ENCODE results near the gene SYNPO2. TPM values are rescaled to one million over a fixed set of nuclear protein-coding genes. Genes with fewer than 3 reads are reported as not detected.
A peak's percentile ranks its signal among the peaks of the same experiment; 100 is the strongest.

Gene SYNPO2
- total RNA-seq, 4 donors from 2014 or later: 144 to 400 (median 228) TPM

GRCh38 chr4:119104644-119105273 is 216.1 kb downstream of the SYNPO2 start:
- no peak overlapping the region for H3K4me3 ChIP-seq
- intact Hi-C loops (cut with DNase I; ENCODE audit: low total_unique reads): no loop called here
- no peaks in the 10 kb centered on the region for H3K27me3 ChIP-seq
- TF ChIP-seq POLR2A (IDR thresholded peaks at IDR 0.05) (no peak), CTCF (IDR thresholded peaks at IDR 0.05) (no peak)
- DNase-seq: no peak
- H3K36me3 ChIP-seq: no peaks in the 10 kb centered on the region
- H3K27ac ChIP-seq: peak overlapping the region in 1 of 2 donors; percentile 73
- no peaks in the 10 kb centered on the region for H3K4me1 ChIP-seq
- no peaks in the 10 kb centered on the region for H3K9me3 ChIP-seq

- TF ChIP-seq POLR2A (IDR thresholded peaks at IDR 0.05) (no peak), CTCF (IDR thresholded peaks at IDR 0.05) (no peak)
- Histone ChIP-seq H3K36me3 (no peaks in the 10 kb centered on the region), H3K27ac (peak overlapping the region in 1 of 2 donors; percentile 9), H3K4me3 (no peak overlapping the region), H3K27me3 (no peaks in the 10 kb centered on the region), H3K9me3 (no peaks in the 10 kb centered on the region), H3K4me1 (no peaks in the 10 kb centered on the region)
- DNase-seq: no peak
- intact Hi-C loops (cut with DNase I; ENCODE audit: low total_unique reads): no loop called here
Measured at GRCh38 chr4:119105605-119106004, 217.0 kb downstream of the SYNPO2 start.

- H3K4me1 ChIP-seq: no peaks in the 10 kb centered on the region
- H3K36me3 ChIP-seq: no peaks in the 10 kb centered on the region
- no peak for TF ChIP-seq POLR2A (IDR thresholded peaks at IDR 0.05)
- no peak for TF ChIP-seq CTCF (IDR thresholded peaks at IDR 0.05)
- no peak overlapping the region for H3K4me3 ChIP-seq
- DNase-seq: no peak
- H3K27ac ChIP-seq: peak overlapping the region in 1 of 2 donors; percentile 9
- no peaks in the 10 kb centered on the region for H3K27me3 ChIP-seq
- intact Hi-C loops (cut with DNase I; ENCODE audit: low total_unique reads): no loop called here
- H3K9me3 ChIP-seq: no peaks in the 10 kb centered on the region
Measured at GRCh38 chr4:119106036-119107000, 217.7 kb downstream of the SYNPO2 start.

- no peak for DNase-seq
- Histone ChIP-seq H3K36me3 (no peaks in the 10 kb centered on the region), H3K27me3 (no peaks in the 10 kb centered on the region), H3K9me3 (no peaks in the 10 kb centered on the region), H3K27ac (no peak overlapping the region), H3K4me1 (no peaks in the 10 kb centered on the region), H3K4me3 (no peak overlapping the region)
- TF ChIP-seq CTCF (IDR thresholded peaks at IDR 0.05) (no peak), POLR2A (IDR thresholded peaks at IDR 0.05) (no peak)
- intact Hi-C loops (cut with DNase I; ENCODE audit: low total_unique reads): no loop called here
Measured at GRCh38 chr4:119110121-119110520, 221.5 kb downstream of the SYNPO2 start.

Other genes starting within 250 kb of the SYNPO2 start
- gene METTL14, start 203.5 kb upstream of the SYNPO2 start, total RNA-seq: 10 to 100 TPM in 2 of 4 donors, 1 to 10 TPM in 2; 2.3 to 92.6 (median 33.7) TPM
- gene SEC24D, start 52.7 kb upstream of the SYNPO2 start, total RNA-seq: 100 to 1,000 TPM in 1 of 4 donors, 10 to 100 TPM in 3; 26.1 to 107 (median 61.0) TPM
- 1 to 10 TPM in 2 of 4 donors, under 1 TPM in 1, not detected in 1; 0.62 to 1.8 (median 1.5) TPM for gene MYOZ2, start 247.0 kb downstream of the SYNPO2 start, total RNA-seq